ENCODE results near the gene ENGASE.

ENGASE gene

GRCh38 chr17:79033741-79034501 is 40.7 kb upstream of the ENGASE start:
- Mint-ChIP-seq H3K27me3 (ENCODE audit: low read depth) (peaks cover 14% of the 10 kb centered on the region), H3K4me3 (no peak overlapping the region), H3K4me1 (ENCODE audit: low read depth) (no peaks in the 10 kb centered on the region)

GRCh38 chr17:79034931-79035485 is 39.6 kb upstream of the ENGASE start:
- no peaks in the 10 kb centered on the region for H3K9me3 Mint-ChIP-seq
- H3K4me1 Mint-ChIP-seq (ENCODE audit: low read depth), result no peaks in the 10 kb centered on the region
- no peaks in the 10 kb centered on the region for H3K36me3 Mint-ChIP-seq (ENCODE audit: low read depth)
- no peak overlapping the region for H3K27ac Mint-ChIP-seq
- H3K4me3 Mint-ChIP-seq, result no peak overlapping the region
- peaks cover 14% of the 10 kb centered on the region for H3K27me3 Mint-ChIP-seq (ENCODE audit: low read depth)

More at GRCh38 chr17:79033741-79034501, 40.7 kb upstream of the ENGASE start:
- Mint-ChIP-seq H3K9me3 (no peaks in the 10 kb centered on the region), H3K36me3 (ENCODE audit: low read depth) (no peaks in the 10 kb centered on the region), H3K27ac (no peak overlapping the region)

GRCh38 chr17:79035686-79036085 is 38.9 kb upstream of the ENGASE start:
- Mint-ChIP-seq H3K9me3 (no peaks in the 10 kb centered on the region), H3K36me3 (ENCODE audit: low read depth) (no peaks in the 10 kb centered on the region), H3K4me3 (no peak overlapping the region), H3K4me1 (ENCODE audit: low read depth) (no peaks in the 10 kb centered on the region), H3K27me3 (ENCODE audit: low read depth) (peaks cover 9% of the 10 kb centered on the region), H3K27ac (peak overlapping the region; percentile 60)

- Mint-ChIP-seq H3K36me3 (ENCODE audit: low read depth) (no peaks in the 10 kb centered on the region), H3K27ac (no peak overlapping the region), H3K4me3 (no peak overlapping the region), H3K9me3 (no peaks in the 10 kb centered on the region), H3K4me1 (ENCODE audit: low read depth) (no peaks in the 10 kb centered on the region), H3K27me3 (ENCODE audit: low read depth) (peaks cover 9% of the 10 kb centered on the region)
These were observed 38.4 kb upstream of the ENGASE start for GRCh38 chr17:79036181-79036580.

- Mint-ChIP-seq H3K27me3 (ENCODE audit: low read depth) (peaks cover 9% of the 10 kb centered on the region), H3K9me3 (no peaks in the 10 kb centered on the region), H3K4me3 (no peak overlapping the region), H3K4me1 (ENCODE audit: low read depth) (no peaks in the 10 kb centered on the region), H3K27ac (no peak overlapping the region), H3K36me3 (ENCODE audit: low read depth) (no peaks in the 10 kb centered on the region)
These were observed 38.0 kb upstream of the ENGASE start for GRCh38 chr17:79036596-79036995.

GRCh38 chr17:79038545-79039135 is 36.0 kb upstream of the ENGASE start:
- Mint-ChIP-seq H3K36me3 (ENCODE audit: low read depth) (no peaks in the 10 kb centered on the region), H3K27ac (peak overlapping the region; percentile 45), H3K4me1 (ENCODE audit: low read depth) (no peaks in the 10 kb centered on the region), H3K9me3 (peaks cover 7% of the 10 kb centered on the region), H3K4me3 (no peak overlapping the region), H3K27me3 (ENCODE audit: low read depth) (no peaks in the 10 kb centered on the region)

GRCh38 chr17:79039171-79039570 is 35.5 kb upstream of the ENGASE start:
- Mint-ChIP-seq H3K36me3 (ENCODE audit: low read depth) (no peaks in the 10 kb centered on the region), H3K4me3 (no peak overlapping the region), H3K9me3 (peaks cover 7% of the 10 kb centered on the region), H3K27me3 (ENCODE audit: low read depth) (no peaks in the 10 kb centered on the region), H3K4me1 (ENCODE audit: low read depth) (no peaks in the 10 kb centered on the region), H3K27ac (no peak overlapping the region)

- no peaks in the 10 kb centered on the region for H3K4me1 Mint-ChIP-seq (ENCODE audit: low read depth)
- H3K27ac Mint-ChIP-seq, result no peak overlapping the region
- H3K9me3 Mint-ChIP-seq, result peaks cover 7% of the 10 kb centered on the region
- H3K27me3 Mint-ChIP-seq (ENCODE audit: low read depth), result no peaks in the 10 kb centered on the region
- H3K4me3 Mint-ChIP-seq, result no peak overlapping the region
- H3K36me3 Mint-ChIP-seq (ENCODE audit: low read depth), result no peaks in the 10 kb centered on the region
These were observed 34.7 kb upstream of the ENGASE start for GRCh38 chr17:79039886-79040285.

- peaks cover 7% of the 10 kb centered on the region for H3K9me3 Mint-ChIP-seq
These were observed 33.5 kb upstream of the ENGASE start for GRCh38 chr17:79041041-79041570.

GRCh38 chr17:79041723-79042420 is 32.8 kb upstream of the ENGASE start:
- peaks cover 4% of the 10 kb centered on the region for H3K4me1 Mint-ChIP-seq (ENCODE audit: low read depth)
- H3K27me3 Mint-ChIP-seq (ENCODE audit: low read depth), result no peaks in the 10 kb centered on the region
- H3K9me3 Mint-ChIP-seq, result peaks cover 7% of the 10 kb centered on the region
- no peak overlapping the region for H3K4me3 Mint-ChIP-seq
- H3K27ac Mint-ChIP-seq, result no peak overlapping the region
- H3K36me3 Mint-ChIP-seq (ENCODE audit: low read depth), result no peaks in the 10 kb centered on the region

More at GRCh38 chr17:79041041-79041570, 33.5 kb upstream of the ENGASE start:
- H3K4me3 Mint-ChIP-seq, result no peak overlapping the region
- H3K27me3 Mint-ChIP-seq (ENCODE audit: low read depth), result no peaks in the 10 kb centered on the region
- H3K27ac Mint-ChIP-seq, result no peak overlapping the region
- H3K36me3 Mint-ChIP-seq (ENCODE audit: low read depth), result no peaks in the 10 kb centered on the region
- H3K4me1 Mint-ChIP-seq (ENCODE audit: low read depth), result peaks cover 4% of the 10 kb centered on the region

GRCh38 chr17:79042421-79043190 is 32.0 kb upstream of the ENGASE start:
- Mint-ChIP-seq H3K9me3 (peaks cover 7% of the 10 kb centered on the region), H3K4me3 (no peak overlapping the region), H3K36me3 (ENCODE audit: low read depth) (no peaks in the 10 kb centered on the region), H3K4me1 (ENCODE audit: low read depth) (peaks cover 4% of the 10 kb centered on the region), H3K27ac (no peak overlapping the region), H3K27me3 (ENCODE audit: low read depth) (no peaks in the 10 kb centered on the region)

GRCh38 chr17:79043191-79043930 is 31.3 kb upstream of the ENGASE start:
- H3K27me3 Mint-ChIP-seq (ENCODE audit: low read depth), result no peaks in the 10 kb centered on the region
- peaks cover 7% of the 10 kb centered on the region for H3K9me3 Mint-ChIP-seq
- H3K27ac Mint-ChIP-seq, result no peak overlapping the region
- peaks cover 4% of the 10 kb centered on the region for H3K4me1 Mint-ChIP-seq (ENCODE audit: low read depth)
- H3K36me3 Mint-ChIP-seq (ENCODE audit: low read depth), result no peaks in the 10 kb centered on the region
- no peak overlapping the region for H3K4me3 Mint-ChIP-seq

GRCh38 chr17:79043931-79044320 is 30.7 kb upstream of the ENGASE start:
- Mint-ChIP-seq H3K27me3 (ENCODE audit: low read depth) (no peaks in the 10 kb centered on the region), H3K4me1 (ENCODE audit: low read depth) (peaks cover 4% of the 10 kb centered on the region), H3K9me3 (peaks cover 7% of the 10 kb centered on the region), H3K36me3 (ENCODE audit: low read depth) (no peaks in the 10 kb centered on the region), H3K4me3 (no peak overlapping the region), H3K27ac (no peak overlapping the region)

All from T-helper 1 cell treated with Interleukin-12 subunit alpha and Interleukin-12 subunit beta and Interleukin-4 antibody, amounts not matched to agents 30 μg/mL and 1 μg/mL, for 36 hours (primary cell).